Stomach (tissue), 9 donors: ENCODE data around the gene PRR5. TPM values are rescaled to one million over a fixed set of nuclear protein-coding genes. Genes with fewer than 3 reads are reported as not detected.

Experiments
- DNase-seq, 2 donors: peaks; one replicate each; pipeline versions ENCODE4 v3.0.0 to v3.0.0-alpha.2; 2013 to 2019
- H3K27ac ChIP-seq, 5 donors: fragments of 200-600 bp in 4 of 5; sonication (generic) in 4 of 5; one replicate each; pipeline ENCODE4 v1.5.1; 2013 to 2019; ENCODE audit warnings: mild to moderate bottlenecking in 1 of 5, moderate library complexity in 1 of 5
- H3K27me3 ChIP-seq, 3 donors: fragments of 200-600 bp; sonication (generic); one replicate each; pipeline ENCODE4 v1.5.1; 2017 to 2019; ENCODE audit warnings: mixed run types in 1 of 3
- H3K36me3 ChIP-seq, 4 donors: fragments of 200-600 bp; sonication (generic); 1 replicate in 3 of 4; 2 replicates in 1 of 4; pipeline ENCODE4 v1.5.1; 2016 to 2019
- H3K4me1 ChIP-seq, 4 donors: fragments of 200-600 bp; sonication (generic); one replicate each; pipeline ENCODE4 v1.5.1; 2016 to 2019
- H3K4me3 ChIP-seq, 4 donors: fragments of 200-600 bp; sonication (generic) in 3 of 4; one replicate each; pipeline ENCODE4 v1.5.1; 2016 to 2019; ENCODE audit warnings: mild to moderate bottlenecking in 1 of 4
- H3K9me3 ChIP-seq, 4 donors: fragments of 200-600 bp; sonication (generic); one replicate each; pipeline ENCODE4 v1.5.1; 2016 to 2019
- CTCF ChIP-seq, 7 experiments: fragments of 450-650 bp in 4 of 7; fragments of 200-600 bp in 3 of 7; sonication (generic) in 3 of 7; IDR thresholded peaks; one replicate each; pipeline ENCODE4 v1.5.1; 2016 to 2019; ENCODE audit warnings: antibody characterized with exemption in 7 of 7, control low read depth in 2 of 7, mild to moderate bottlenecking in 1 of 7
- EP300 ChIP-seq: sonication (generic); formaldehyde crosslinking; IDR thresholded peaks from one replicate; pipeline ENCODE4 v1.6.1; 2017; ENCODE audit warnings: antibody characterized with exemption
- POLR2A ChIP-seq, 4 donors: fragments of 450-650 bp; IDR thresholded peaks; one replicate each; pipeline ENCODE4 v1.6.1; 2016; ENCODE audit warnings: antibody characterized with exemption in 4 of 4, control low read depth in 2 of 4, mild to moderate bottlenecking in 1 of 4, moderate library complexity in 1 of 4
- POLR2AphosphoS5 ChIP-seq, 3 donors: sonication (generic); formaldehyde crosslinking; IDR thresholded peaks; one replicate each; pipeline ENCODE4 v1.6.1; 2016; ENCODE audit warnings: antibody characterized with exemption in 3 of 3
- WGBS, 5 donors: extraction: QIAGEN DNeasy Blood & Tissue Kit in 3 of 5; methylation state at CpG; one replicate each; pipeline versions ENCODE4 v1.1.5 to v1.1.7; 2013 to 2018; 5-methylcytosine and 5-hydroxymethylcytosine counted together
- intact Hi-C: fragments of 100-400 bp; cut with DNase I; formaldehyde crosslinking; loops from one replicate; pipeline ENCODE4 v1.15.1; 2023; ENCODE audit warnings: low total_unique reads
- polyA plus RNA-seq, 3 donors: library from polyadenylated mRNA; stranded (reverse); fragments of 200-250 nt; gene quantifications; one replicate each; pipeline ENCODE4 v1.2.3, GENCODE V29; 2013
- total RNA-seq, 5 donors: library from RNA; depleted of rRNA; stranded (reverse); fragments of >200 nt; gene quantifications; one replicate each; pipeline versions ENCODE4 v1.1.0 to v1.2.3, GENCODE V29; 2014 to 2016
- donor health status: healthy with polysubstance abuse.
- donor health status: Bipolar disorder and iron deficiency.
- donor health status: healthy.

The PRR5 gene
- total and polyA plus RNA-seq, 8 donors = 8.3 to 36.5 (median 17.9) TPM; not detected in 1

- Histone ChIP-seq H3K9me3 (no peaks in the 10 kb centered on the region), H3K4me3 (no peak overlapping the region), H3K27ac (peak overlapping the region in 4 of 5 donors; percentile 7 to 88 (median 85)), H3K36me3 (no peaks in the 10 kb centered on the region), H3K27me3 (peaks cover 0 to 37% (median 14%) of the 10 kb centered on the region in 3 donors), H3K4me1 (peaks cover 20 to 73% (median 44%) of the 10 kb centered on the region in 4 donors)
- intact Hi-C loops = no loop called here
- WGBS, 5 donors = 24 to 46% (median 37%) methylated on average over 5 of the region's 5 CpGs
- TF ChIP-seq EP300 (no peak), POLR2AphosphoS5 (IDR thresholded peaks at IDR 0.05) (no peak)
- DNase-seq = peak in 1 of 2 donors; percentile 16
Measured at GRCh38 chr22:44667276-44667675, 34.7 kb upstream of the PRR5 start.

GRCh38 chr22:44667829-44668189 is 34.2 kb upstream of the PRR5 start:
- intact Hi-C loops = no loop called here
- Histone ChIP-seq H3K4me1 (peaks cover 20 to 73% (median 44%) of the 10 kb centered on the region in 4 donors), H3K9me3 (no peaks in the 10 kb centered on the region), H3K36me3 (no peaks in the 10 kb centered on the region), H3K27ac (peak overlapping the region; percentile 67 to 88 (median 83)), H3K4me3 (peak overlapping the region; percentile 55 to 76 (median 60)), H3K27me3 (peaks cover 0 to 37% (median 14%) of the 10 kb centered on the region in 3 donors)
- TF ChIP-seq POLR2A (IDR thresholded peaks at IDR 0.05) = no peak
- no peak for TF ChIP-seq EP300
- no peak for TF ChIP-seq CTCF (IDR thresholded peaks at IDR 0.05)
- no peak for TF ChIP-seq POLR2AphosphoS5 (IDR thresholded peaks at IDR 0.05)
- no peak for DNase-seq
- 8 to 31% (median 26%) methylated on average over 7 to 8 of the region's 8 CpGs for WGBS, 5 donors

- WGBS, 5 donors = 1 to 17% (median 1%) methylated on average over 7 to 86 of the region's 87 CpGs
- no peak for TF ChIP-seq CTCF (IDR thresholded peaks at IDR 0.05)
- no peak for TF ChIP-seq POLR2A (IDR thresholded peaks at IDR 0.05)
- no peak for TF ChIP-seq POLR2AphosphoS5 (IDR thresholded peaks at IDR 0.05)
- TF ChIP-seq EP300 = no peak
- peak in 1 of 2 donors; percentile 67 for DNase-seq
Measured at GRCh38 chr22:44668190-44668885, 33.7 kb upstream of the PRR5 start.

GRCh38 chr22:44668886-44669521 is 33.0 kb upstream of the PRR5 start:
- peak in 1 of 2 donors; percentile 46 for DNase-seq
- H3K36me3 ChIP-seq = no peaks in the 10 kb centered on the region
- WGBS, 5 donors = 2 to 8% (median 3%) methylated on average over 17 to 45 of the region's 45 CpGs
- H3K4me3 ChIP-seq = peak overlapping the region; percentile 55 to 76 (median 60)
- peaks cover 0 to 37% (median 14%) of the 10 kb centered on the region in 3 donors for H3K27me3 ChIP-seq
- peaks cover 20 to 65% (median 38%) of the 10 kb centered on the region in 4 donors for H3K4me1 ChIP-seq
- peak overlapping the region in 4 of 5 donors; percentile 26 to 88 (median 60) for H3K27ac ChIP-seq
- no peaks in the 10 kb centered on the region for H3K9me3 ChIP-seq
- intact Hi-C loops = no loop called here
- TF ChIP-seq CTCF (IDR thresholded peaks at IDR 0.05) = no peak
- no peak for TF ChIP-seq POLR2A (IDR thresholded peaks at IDR 0.05)
- TF ChIP-seq POLR2AphosphoS5 (IDR thresholded peaks at IDR 0.05) = no peak
- TF ChIP-seq EP300 = no peak

More at GRCh38 chr22:44668190-44668885, 33.7 kb upstream of the PRR5 start:
- H3K36me3 ChIP-seq = no peaks in the 10 kb centered on the region
- H3K9me3 ChIP-seq = no peaks in the 10 kb centered on the region
- H3K4me1 ChIP-seq = peaks cover 20 to 72% (median 44%) of the 10 kb centered on the region in 4 donors
- H3K27ac ChIP-seq = peak overlapping the region; percentile 67 to 88 (median 83)
- intact Hi-C loops = no loop called here
- peak overlapping the region; percentile 55 to 76 (median 60) for H3K4me3 ChIP-seq
- peaks cover 0 to 37% (median 14%) of the 10 kb centered on the region in 3 donors for H3K27me3 ChIP-seq
